ENCODE data around the gene GABBR1. TPM values are rescaled to one million over a fixed set of nuclear protein-coding genes. Genes with fewer than 3 reads are reported as not detected.

The GABBR1 gene
- total RNA-seq, 2 experiments from 2014 or later = 78.4 to 79.9 TPM

DNA sequence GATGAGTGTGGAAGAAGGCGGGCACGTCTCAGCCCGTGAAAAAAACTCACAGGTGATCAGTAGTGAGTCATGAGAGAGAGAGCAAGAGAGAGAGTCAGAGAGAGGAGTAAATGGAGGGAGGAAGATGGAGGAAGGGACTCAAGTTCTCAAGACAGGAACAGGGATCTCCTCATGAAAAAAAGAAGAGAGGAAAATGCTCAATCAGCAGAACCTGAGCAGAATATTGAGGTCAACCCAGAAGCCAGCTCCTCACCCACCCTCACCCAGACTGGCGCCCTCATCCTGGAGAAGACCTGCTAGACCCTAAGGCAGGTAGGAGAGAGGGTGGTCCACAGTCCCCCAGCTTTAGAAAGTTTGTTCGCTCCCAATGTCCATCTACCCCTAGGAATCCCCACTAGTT is 78.2 kb downstream of the GABBR1 start:
- Mint-ChIP-seq H3K27ac (no peak overlapping the region), H3K27me3 (peaks cover 85% of the 10 kb centered on the region), H3K9me3 (no peaks in the 10 kb centered on the region), H3K4me3 (no peak overlapping the region), H3K36me3 (ENCODE audit: low read depth) (no peaks in the 10 kb centered on the region), H3K4me1 (ENCODE audit: low read depth) (peaks cover 16% of the 10 kb centered on the region)
- H3K4me1 ChIP-seq (ENCODE audit: insufficient read depth, low read length) = peaks cover 16% of the 10 kb centered on the region
- ChIA-PET POLR2A (no interaction called here), CTCF (no interaction called here)
- no peak for ATAC-seq (ENCODE audit: poor library complexity)
- no peak overlapping the region for H3K4me3 ChIP-seq (ENCODE audit: low read length)
- H3K27ac ChIP-seq (ENCODE audit: low read depth in 1 of 2, low read length in 2 of 2) = no peak overlapping the region
- TF ChIP-seq CTCF (IDR thresholded peaks at IDR 0.05) = no peak
- peaks cover 0 to 12% of the 10 kb centered on the region in 2 experiments for H3K9me3 ChIP-seq (ENCODE audit: control insufficient read depth in 1 of 2, insufficient read depth in 1 of 2, low read length in 2 of 2)
- peaks cover 32 to 47% of the 10 kb centered on the region in 2 experiments for H3K27me3 ChIP-seq (ENCODE audit: control insufficient read depth in 1 of 2, insufficient read depth in 2 of 2, low read length in 2 of 2)
- no peaks in the 10 kb centered on the region for H3K36me3 ChIP-seq (ENCODE audit: insufficient read depth, low read length)
- intact Hi-C loops (cut with DNase I, micrococcal nuclease) = no loop called here
- DNase-seq = no peak

DNA sequence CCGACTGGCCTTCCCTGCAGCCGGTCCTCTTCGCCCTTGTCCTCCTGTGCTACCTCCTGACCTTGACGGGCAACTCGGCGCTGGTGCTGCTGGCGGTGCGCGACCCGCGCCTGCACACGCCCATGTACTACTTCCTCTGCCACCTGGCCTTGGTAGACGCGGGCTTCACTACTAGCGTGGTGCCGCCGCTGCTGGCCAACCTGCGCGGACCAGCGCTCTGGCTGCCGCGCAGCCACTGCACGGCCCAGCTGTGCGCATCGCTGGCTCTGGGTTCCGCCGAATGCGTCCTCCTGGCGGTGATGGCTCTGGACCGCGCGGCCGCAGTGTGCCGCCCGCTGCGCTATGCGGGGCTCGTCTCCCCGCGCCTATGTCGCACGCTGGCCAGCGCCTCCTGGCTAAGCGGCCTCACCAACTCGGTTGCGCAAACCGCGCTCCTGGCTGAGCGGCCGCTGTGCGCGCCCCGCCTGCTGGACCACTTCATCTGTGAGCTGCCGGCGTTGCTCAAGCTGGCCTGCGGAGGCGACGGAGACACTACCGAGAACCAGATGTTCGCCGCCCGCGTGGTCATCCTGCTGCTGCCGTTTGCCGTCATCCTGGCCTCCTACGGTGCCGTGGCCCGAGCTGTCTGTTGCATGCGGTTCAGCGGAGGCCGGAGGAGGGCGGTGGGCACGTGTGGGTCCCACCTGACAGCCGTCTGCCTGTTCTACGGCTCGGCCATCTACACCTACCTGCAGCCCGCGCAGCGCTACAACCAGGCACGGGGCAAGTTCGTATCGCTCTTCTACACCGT is 79.5 kb downstream of the GABBR1 start:
- Mint-ChIP-seq H3K27me3 (peaks cover 84% of the 10 kb centered on the region), H3K4me1 (ENCODE audit: low read depth) (peaks cover 16% of the 10 kb centered on the region)

GRCh38 chr6:29552512-29553051 is 80.4 kb downstream of the GABBR1 start:
- Mint-ChIP-seq H3K27me3 (peaks cover 84% of the 10 kb centered on the region), H3K4me3 (peak overlapping the region; percentile 85), H3K36me3 (ENCODE audit: low read depth) (no peaks in the 10 kb centered on the region), H3K9me3 (no peaks in the 10 kb centered on the region), H3K27ac (no peak overlapping the region), H3K4me1 (ENCODE audit: low read depth) (peaks cover 16% of the 10 kb centered on the region)
- peaks cover 16% of the 10 kb centered on the region for H3K4me1 ChIP-seq (ENCODE audit: insufficient read depth, low read length)
- H3K27me3 ChIP-seq (ENCODE audit: control insufficient read depth in 1 of 2, insufficient read depth in 2 of 2, low read length in 2 of 2) = peaks cover 32 to 47% of the 10 kb centered on the region in 2 experiments
- H3K36me3 ChIP-seq (ENCODE audit: insufficient read depth, low read length) = no peaks in the 10 kb centered on the region
- intact Hi-C loops (cut with DNase I, micrococcal nuclease) = no loop called here
- no peak for TF ChIP-seq CTCF (IDR thresholded peaks at IDR 0.05)
- DNase-seq (peak in 4 of 14 experiments; percentile 5 to 80 (median 77)), ATAC-seq (ENCODE audit: poor library complexity) (peak; percentile 91)
- POLR2A ChIA-PET = interaction anchor here (1.2 kb wide), 1 partner anchor 97 kb away, joined by 3 read pairs; no protein-coding TSS in a partner anchor
- H3K27ac ChIP-seq (ENCODE audit: low read depth in 1 of 2, low read length in 2 of 2) = no peak overlapping the region
- peak overlapping the region; percentile 41 for H3K4me3 ChIP-seq (ENCODE audit: low read length)
- peaks cover 0 to 12% of the 10 kb centered on the region in 2 experiments for H3K9me3 ChIP-seq (ENCODE audit: control insufficient read depth in 1 of 2, insufficient read depth in 1 of 2, low read length in 2 of 2)
- CTCF ChIA-PET = no interaction called here

More for the DNA sequence above, 79.5 kb downstream of the GABBR1 start:
- Histone ChIP-seq H3K27ac (ENCODE audit: low read depth in 1 of 2, low read length in 2 of 2) (no peak overlapping the region), H3K27me3 (ENCODE audit: control insufficient read depth in 1 of 2, insufficient read depth in 2 of 2, low read length in 2 of 2) (peaks cover 32 to 47% of the 10 kb centered on the region in 2 experiments), H3K4me1 (ENCODE audit: insufficient read depth, low read length) (peaks cover 16% of the 10 kb centered on the region), H3K9me3 (ENCODE audit: control insufficient read depth in 1 of 2, insufficient read depth in 1 of 2, low read length in 2 of 2) (peaks cover 0 to 12% of the 10 kb centered on the region in 2 experiments), H3K4me3 (ENCODE audit: low read length) (peak overlapping the region; percentile 41), H3K36me3 (ENCODE audit: insufficient read depth, low read length) (no peaks in the 10 kb centered on the region)
- no peaks in the 10 kb centered on the region for H3K9me3 Mint-ChIP-seq
- no peak overlapping the region for H3K27ac Mint-ChIP-seq
- CTCF ChIA-PET = no interaction called here
- TF ChIP-seq CTCF (IDR thresholded peaks at IDR 0.05) = no peak
- DNase-seq (peak in 8 of 14 experiments; percentile 10 to 43 (median 24)), ATAC-seq (ENCODE audit: poor library complexity) (peak; percentile 50)
- POLR2A ChIA-PET = interaction anchor here (1.2 kb wide), 1 partner anchor 96 kb away, joined by 3 read pairs; no protein-coding TSS in a partner anchor
- peak overlapping the region; percentile 85 for H3K4me3 Mint-ChIP-seq
- H3K36me3 Mint-ChIP-seq (ENCODE audit: low read depth) = no peaks in the 10 kb centered on the region
- intact Hi-C loops (cut with DNase I, micrococcal nuclease) = no loop called here
